Measurements from ENCODE around the gene DSN1.

- TF ChIP-seq POLR2AphosphoS5 (IDR thresholded peaks at IDR 0.05; ENCODE audit: low read depth, low read length) (no peak), SIN3A (IDR thresholded peaks at IDR 0.05; ENCODE audit: borderline replicate concordance, insufficient read depth, low read depth, low read length) (no peak)
- TF ChIP-seq, protein P1, sequence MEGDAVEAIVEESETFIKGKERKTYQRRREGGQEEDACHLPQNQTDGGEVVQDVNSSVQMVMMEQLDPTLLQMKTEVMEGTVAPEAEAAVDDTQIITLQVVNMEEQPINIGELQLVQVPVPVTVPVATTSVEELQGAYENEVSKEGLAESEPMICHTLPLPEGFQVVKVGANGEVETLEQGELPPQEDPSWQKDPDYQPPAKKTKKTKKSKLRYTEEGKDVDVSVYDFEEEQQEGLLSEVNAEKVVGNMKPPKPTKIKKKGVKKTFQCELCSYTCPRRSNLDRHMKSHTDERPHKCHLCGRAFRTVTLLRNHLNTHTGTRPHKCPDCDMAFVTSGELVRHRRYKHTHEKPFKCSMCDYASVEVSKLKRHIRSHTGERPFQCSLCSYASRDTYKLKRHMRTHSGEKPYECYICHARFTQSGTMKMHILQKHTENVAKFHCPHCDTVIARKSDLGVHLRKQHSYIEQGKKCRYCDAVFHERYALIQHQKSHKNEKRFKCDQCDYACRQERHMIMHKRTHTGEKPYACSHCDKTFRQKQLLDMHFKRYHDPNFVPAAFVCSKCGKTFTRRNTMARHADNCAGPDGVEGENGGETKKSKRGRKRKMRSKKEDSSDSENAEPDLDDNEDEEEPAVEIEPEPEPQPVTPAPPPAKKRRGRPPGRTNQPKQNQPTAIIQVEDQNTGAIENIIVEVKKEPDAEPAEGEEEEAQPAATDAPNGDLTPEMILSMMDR (IDR thresholded peaks at IDR 0.05), result no peak
These were observed 12.7 kb upstream of the DSN1 start for GRCh38 chr20:36786246-36786645.

Measured in Panc1 (cell line).